Femur (tissue), 1 donor: Measurements from ENCODE around the gene LIM2.
A peak's percentile ranks its signal among the peaks of the same experiment; 100 is the strongest.

ENCODE experiments used
- DNase-seq: peaks from one replicate; pipeline ENCODE4 v3.0.0-alpha.2; 2017

Gene LIM2

DNA sequence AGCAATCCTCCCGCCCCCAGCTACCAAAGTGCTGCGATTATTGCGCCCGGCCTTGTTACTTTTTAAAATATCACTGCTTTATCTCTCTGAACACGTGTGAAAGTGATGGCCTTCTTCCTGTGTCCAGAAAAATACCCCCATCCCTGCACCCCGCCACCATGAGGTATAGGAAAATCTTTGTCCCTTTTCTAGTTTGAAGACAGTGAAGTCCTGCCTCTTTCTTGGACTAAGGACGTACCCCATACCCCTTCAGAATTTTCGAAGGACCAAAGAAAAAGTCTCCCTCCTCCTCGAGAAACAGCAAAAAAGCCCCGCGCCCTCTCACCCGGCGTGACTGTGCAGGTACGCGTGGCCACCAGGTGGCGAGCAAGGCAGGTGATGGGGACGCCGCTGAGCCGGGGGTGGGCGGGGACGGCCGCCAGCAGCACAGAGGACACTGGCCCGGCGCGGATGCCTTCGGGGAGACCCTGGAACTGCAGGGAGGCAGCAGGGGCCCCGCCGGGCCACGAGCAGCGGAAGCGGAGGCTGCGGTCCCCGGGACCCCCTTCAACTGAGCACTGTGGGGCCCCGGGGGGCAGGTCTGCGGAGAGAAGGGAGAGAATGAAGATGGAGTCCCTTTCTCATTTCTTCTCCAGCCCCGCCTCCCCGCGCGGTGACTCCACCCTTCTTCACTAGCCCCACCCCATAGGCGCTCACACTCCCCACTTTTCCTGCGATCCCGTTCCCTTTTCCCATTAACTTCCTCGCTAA is 49.0 kb downstream of the LIM2 start:
- peak; percentile 84 for DNase-seq

DNA sequence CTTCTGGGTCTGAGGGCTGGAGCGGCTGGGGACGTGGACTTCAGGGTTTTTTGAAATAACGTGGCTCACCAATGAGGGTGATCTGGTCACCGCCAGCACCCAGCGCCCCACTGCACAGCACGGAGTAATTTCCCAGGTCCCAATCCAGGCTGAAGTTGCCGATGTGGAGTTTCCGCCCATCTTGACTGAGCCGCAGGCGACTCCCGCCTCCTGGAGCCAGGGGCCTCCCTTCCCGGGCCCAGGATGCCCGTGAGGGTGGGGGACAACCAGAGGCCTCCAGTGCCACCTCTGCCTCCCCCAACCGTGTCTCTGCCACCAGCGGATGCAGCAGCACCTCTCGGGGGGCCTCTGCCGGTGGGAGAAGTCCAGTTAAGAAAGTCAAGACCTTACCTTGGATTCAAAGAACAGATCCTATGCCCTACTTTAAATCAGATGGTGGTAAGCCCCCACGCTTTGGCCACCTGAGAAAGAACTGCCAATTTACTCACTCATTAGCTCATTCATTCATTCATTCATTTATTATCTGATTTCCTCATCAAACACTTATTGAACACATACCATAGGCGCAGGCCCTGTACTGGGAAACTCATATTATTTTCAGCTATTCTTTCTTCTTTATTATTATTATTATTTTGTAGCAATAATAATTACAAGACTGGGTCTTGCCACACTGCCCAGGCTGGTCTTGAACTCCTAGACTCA is 49.8 kb downstream of the LIM2 start:
- no peak for DNase-seq

DNA sequence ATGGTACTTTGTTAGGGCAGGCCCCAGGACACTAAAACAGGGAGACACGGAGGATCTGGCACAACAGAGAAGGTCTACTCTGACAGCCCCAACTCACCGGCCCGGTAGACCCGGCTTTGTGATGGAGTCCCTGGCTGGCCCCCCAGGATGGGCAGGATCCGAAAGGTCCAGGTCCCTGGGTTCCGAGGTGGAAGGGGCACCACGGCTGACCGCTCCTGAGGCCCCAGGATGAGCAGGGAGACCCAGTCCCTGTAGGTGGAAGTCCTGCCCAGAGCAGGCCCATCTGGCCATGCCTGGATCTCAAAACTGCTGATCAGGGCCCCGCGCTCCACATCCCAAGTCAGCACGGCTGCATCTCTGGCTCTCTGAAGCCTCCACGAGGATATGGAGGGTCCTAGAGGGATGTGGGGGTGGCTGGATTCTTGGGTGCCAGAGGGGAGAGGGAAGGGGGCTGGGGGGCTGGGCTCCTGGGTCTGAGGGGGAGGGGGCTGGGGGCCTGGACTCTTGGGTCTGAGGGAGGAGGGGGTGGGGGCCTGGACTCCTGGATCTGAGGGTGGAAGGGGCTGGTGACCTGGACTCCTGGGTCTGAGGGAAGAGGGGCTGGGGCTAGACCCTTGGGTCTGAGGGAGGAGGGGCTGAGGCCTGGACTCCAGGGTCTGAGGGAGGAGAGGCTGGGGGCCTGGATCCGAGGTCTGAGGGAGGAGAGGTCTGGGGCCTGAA is 50.5 kb downstream of the LIM2 start:
- DNase-seq: no peak

DNA sequence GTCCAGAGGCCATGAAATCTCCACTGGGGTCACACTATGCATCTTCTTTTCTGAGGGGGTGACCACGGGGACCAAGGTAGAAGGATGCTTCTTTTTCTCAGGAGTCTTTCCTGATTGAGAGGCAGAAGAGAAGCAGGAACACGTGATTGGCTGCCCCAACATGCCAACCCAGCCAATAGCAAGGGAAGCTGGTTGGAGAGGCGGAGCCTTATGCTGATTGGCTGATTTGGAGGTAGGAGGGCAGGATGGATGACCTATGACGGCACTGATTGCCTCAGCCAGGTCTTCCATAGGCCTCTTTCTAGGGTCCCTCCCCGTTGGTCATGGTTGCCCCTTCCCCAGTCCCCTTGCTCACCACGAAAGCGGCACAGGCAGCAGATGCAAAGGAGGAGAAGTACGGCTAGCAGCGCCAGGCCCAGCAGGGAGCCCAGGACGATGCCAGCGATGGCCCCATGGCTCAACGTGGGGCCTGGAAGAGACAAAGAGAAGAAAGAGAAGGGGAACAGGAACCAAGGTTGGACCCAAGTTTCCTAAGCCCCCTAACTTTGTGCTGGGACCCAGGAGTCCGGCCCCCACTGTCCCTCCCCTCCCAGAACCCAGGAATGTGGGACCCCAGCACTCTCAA is 53.8 kb downstream of the LIM2 start:
- DNase-seq: no peak

DNA sequence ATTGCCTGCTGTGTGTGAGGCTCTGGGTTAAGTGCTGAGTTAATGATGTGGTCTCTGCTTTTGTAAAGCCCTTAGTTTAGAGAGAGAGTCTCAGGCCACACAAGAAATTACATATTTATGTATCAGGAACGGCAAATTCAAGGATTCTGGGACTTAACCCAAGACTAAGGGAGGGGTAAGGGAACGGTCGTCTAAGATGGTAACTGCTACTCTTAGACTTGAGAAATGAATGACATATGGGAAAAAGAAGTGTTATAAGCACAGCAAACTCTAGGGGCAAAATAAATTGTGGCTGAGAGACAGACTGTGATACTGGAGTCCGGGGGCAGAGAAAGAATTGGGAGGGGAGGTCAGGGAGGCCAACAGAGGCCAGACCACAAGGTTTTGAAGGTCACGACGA is 56.1 kb downstream of the LIM2 start:
- no peak for DNase-seq

DNA sequence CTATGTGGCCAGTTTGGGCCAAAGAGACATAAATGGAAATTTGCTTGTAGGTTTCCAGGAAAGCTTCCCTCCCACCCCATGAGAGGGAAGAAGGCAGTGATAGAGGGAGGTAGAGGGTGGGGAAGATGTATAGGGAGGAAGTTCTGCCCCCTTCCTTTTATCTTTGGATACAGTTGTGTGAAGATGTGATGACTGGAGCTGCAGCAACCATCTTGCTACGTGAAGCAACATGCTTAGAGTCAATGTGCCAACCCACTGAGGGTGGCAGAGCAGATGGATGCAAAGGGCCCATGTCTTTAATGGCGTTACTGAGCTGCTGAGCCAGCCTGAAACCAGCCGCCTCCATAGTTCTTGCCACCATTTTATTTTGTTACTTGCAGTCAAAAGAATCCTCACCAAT is 56.6 kb downstream of the LIM2 start:
- no peak for DNase-seq

DNA sequence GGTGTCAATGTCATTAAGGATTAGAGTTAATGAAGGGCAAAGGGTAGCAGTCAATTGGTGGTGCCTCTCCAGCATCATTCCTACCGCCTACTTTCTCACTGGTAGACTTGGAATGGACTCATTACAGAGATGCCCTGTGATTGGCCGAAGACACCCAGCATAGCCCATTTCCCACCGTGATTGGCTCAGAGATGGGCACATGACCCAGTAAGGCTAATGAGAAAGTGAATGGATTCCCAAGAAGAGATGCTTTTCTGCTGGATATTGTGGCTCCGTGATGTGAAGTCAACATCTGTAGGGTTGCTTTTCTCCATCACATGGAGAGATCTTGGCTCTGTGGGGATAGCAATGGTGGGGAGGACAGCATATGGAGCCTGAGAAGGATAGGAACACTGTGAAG is 57.4 kb downstream of the LIM2 start:
- no peak for DNase-seq
